Measurements from ENCODE around the gene ACTR1B. TPM values are rescaled to one million over a fixed set of nuclear protein-coding genes. Genes with fewer than 3 reads are reported as not detected.
A peak's percentile ranks its signal among the peaks of the same experiment; 100 is the strongest.

Gene ACTR1B
- total RNA-seq, 6 experiments from 2014 or later = 32.3 to 44.4 (median 35.1) TPM

DNA sequence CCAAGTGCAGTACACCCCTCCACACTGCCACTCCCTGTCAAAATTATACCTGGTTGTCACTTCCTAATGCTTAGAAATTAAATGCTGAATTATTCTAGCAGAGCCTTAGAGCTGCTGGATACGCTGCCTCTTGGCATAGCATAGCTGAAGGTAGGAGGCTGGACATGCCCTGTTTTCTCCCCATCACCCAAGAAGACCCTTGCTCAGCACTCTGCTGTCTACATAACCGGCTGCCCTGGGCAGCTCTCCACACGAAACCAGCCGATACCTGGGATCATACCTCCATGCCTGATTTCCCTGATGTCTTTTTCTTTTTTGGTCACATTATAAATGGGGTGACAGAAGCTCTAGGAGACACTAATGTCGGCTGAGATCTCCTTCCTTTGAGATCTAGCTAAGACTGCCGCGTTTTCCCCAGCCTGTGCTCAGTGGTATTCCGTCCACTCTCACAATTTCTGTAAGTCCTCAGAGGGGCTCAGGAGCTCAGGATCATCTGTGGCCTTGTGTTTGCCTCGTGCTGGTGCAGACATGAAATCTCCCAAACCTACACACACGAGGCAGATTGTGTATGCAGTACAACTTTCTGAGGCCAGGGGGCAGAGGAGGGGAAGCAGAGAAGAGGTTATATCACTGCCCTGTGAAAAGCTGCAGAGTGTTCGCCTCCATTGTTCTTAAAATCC, 36.1 kb upstream of the ACTR1B start:
- ATAC-seq (peak; percentile 71 to 81 (median 74)), DNase-seq (no peak)
- intact Hi-C loops (cut with DNase I) = loop anchor here in 1 of 2 donors (10.0 kb wide), 1 partner anchor 105 kb away; no protein-coding TSS in a partner anchor
- WGBS (ENCODE audit: insufficient coverage, low coverage, low lambda C conversion rate, missing lambda C conversion rate) = 50% methylated on average over 9 of the region's 11 CpGs
- H3K4me1 ChIP-seq = peaks cover 0 to 4% (median 0%) of the 10 kb centered on the region in 4 donors
- H3K36me3 ChIP-seq = no peaks in the 10 kb centered on the region
- no peak overlapping the region for H3K27ac ChIP-seq
- no peak overlapping the region for H3K4me3 ChIP-seq
- no peak for TF ChIP-seq POLR2A (IDR thresholded peaks at IDR 0.05)
- TF ChIP-seq, protein P1, sequence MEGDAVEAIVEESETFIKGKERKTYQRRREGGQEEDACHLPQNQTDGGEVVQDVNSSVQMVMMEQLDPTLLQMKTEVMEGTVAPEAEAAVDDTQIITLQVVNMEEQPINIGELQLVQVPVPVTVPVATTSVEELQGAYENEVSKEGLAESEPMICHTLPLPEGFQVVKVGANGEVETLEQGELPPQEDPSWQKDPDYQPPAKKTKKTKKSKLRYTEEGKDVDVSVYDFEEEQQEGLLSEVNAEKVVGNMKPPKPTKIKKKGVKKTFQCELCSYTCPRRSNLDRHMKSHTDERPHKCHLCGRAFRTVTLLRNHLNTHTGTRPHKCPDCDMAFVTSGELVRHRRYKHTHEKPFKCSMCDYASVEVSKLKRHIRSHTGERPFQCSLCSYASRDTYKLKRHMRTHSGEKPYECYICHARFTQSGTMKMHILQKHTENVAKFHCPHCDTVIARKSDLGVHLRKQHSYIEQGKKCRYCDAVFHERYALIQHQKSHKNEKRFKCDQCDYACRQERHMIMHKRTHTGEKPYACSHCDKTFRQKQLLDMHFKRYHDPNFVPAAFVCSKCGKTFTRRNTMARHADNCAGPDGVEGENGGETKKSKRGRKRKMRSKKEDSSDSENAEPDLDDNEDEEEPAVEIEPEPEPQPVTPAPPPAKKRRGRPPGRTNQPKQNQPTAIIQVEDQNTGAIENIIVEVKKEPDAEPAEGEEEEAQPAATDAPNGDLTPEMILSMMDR (IDR thresholded peaks at IDR 0.05) = peak; percentile 50 to 62 (median 52)
- no peaks in the 10 kb centered on the region for H3K9me3 ChIP-seq
- no peaks in the 10 kb centered on the region for H3K27me3 ChIP-seq

DNA sequence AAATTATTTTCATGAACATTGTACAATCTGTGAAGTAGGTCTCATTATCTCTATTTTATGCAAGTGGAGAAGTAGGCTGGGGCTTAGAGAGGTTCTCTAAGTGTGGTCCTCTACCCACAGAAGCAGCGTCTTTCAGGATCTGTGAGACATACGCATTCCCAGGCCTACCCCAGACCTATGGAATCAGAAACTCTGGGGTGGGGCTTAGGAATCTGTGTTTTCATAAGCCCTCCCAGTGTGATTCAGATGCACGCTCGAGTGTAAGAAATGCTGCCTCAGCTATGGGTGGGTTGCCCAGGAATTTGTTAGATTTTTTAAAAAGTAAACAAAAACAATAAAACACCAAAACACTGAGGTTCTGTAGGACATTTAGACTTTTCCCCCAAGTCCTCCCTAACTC, 34.7 kb upstream of the ACTR1B start:
- Histone ChIP-seq H3K27ac (no peak overlapping the region), H3K27me3 (no peaks in the 10 kb centered on the region), H3K4me3 (no peak overlapping the region), H3K36me3 (no peaks in the 10 kb centered on the region), H3K9me3 (no peaks in the 10 kb centered on the region), H3K4me1 (peaks cover 0 to 4% (median 0%) of the 10 kb centered on the region in 4 donors)
- intact Hi-C loops (cut with DNase I) = loop anchor here in 1 of 2 donors (10.0 kb wide), 1 partner anchor 104 kb away; no protein-coding TSS in a partner anchor
- DNase-seq (no peak), ATAC-seq (no peak)
- 91% methylated on average over 4 of the region's 4 CpGs for WGBS (ENCODE audit: insufficient coverage, low coverage, low lambda C conversion rate, missing lambda C conversion rate)
- TF ChIP-seq, protein P1 (IDR thresholded peaks at IDR 0.05) = no peak
- TF ChIP-seq POLR2A (IDR thresholded peaks at IDR 0.05) = no peak

DNA sequence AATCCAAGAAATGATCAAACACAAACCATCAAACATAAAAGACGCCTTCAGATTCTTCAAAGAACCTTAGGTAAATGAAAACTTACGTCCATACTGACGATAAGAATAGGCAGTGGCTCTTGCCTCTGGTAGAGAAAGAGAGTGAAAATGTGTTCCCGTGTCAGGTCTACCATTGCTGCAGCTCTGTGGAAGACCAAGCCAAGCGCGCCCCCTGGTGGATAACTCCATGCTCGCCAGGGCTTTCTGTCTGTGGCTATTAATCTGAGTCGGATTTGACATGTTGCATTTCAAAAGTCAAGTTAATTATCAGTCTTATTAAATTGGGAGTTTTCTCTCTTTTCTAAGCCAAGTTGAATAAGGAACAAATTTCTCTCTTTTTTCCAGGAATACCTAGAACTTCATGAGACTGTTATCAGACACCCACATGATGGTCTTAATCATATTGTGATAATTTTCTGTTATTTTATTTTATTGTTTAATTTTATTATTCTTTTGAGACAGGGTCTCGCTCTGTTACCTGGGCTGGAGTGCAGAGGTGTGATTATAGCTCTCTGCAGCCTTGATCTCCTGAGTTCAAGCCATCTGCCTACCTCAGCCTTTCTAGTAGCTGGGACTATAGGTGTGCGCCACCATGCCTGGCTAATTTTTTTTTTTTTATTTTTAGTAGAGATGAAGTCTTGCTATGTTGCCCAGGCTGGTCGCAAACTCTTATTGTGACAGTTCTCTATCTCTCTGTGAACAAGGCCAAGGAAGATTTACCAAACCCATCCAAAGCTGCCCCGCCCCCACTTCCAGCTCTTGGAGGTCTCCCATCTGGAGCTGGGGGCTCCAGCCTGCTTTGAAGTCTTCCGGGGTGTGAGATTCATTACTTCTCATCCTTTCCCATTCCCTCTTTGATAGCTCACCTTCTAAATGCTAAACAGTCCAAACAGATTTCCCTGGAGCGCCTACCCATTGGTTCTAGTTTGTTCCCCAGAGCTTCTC, 33.7 kb upstream of the ACTR1B start:
- H3K4me1 ChIP-seq = peaks cover 0 to 4% (median 0%) of the 10 kb centered on the region in 4 donors
- DNase-seq = peak; percentile 88 to 90 (median 88)
- WGBS (ENCODE audit: insufficient coverage, low coverage, low lambda C conversion rate, missing lambda C conversion rate) = 25% methylated on average over 14 of the region's 14 CpGs
- peak; percentile 99 to 100 (median 99) for ATAC-seq
- H3K9me3 ChIP-seq = no peaks in the 10 kb centered on the region
- no peak for TF ChIP-seq POLR2A (IDR thresholded peaks at IDR 0.05)
- TF ChIP-seq, protein P1 (IDR thresholded peaks at IDR 0.05) = peak; percentile 96 to 97 (median 96)
- H3K36me3 ChIP-seq = no peaks in the 10 kb centered on the region
- no peaks in the 10 kb centered on the region for H3K27me3 ChIP-seq
- no peak overlapping the region for H3K27ac ChIP-seq
- intact Hi-C loops (cut with DNase I) = loop anchor here in 1 of 2 donors (10.0 kb wide), 1 partner anchor 103 kb away; no protein-coding TSS in a partner anchor
- no peak overlapping the region for H3K4me3 ChIP-seq

DNA sequence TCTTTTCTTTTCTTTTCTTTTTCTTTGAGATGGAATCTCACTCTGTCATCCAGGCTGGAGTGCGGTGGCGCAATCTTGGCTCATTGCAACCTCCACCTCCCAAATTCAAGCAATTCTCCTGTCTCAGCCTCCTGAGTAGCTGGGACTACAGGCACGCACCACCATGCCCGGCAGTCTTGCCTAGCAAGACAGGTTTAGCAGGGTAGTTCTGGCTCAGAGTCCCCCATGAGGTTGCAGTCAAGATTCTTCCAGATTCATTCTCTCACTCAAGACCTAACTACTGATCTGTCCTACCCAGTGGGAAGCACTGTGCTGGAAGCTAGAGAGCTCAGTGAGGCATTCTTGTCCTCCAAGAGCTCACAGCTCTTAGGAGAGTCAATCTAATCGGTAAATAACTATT, 31.9 kb upstream of the ACTR1B start:
- TF ChIP-seq POLR2A (IDR thresholded peaks at IDR 0.05) = no peak
- TF ChIP-seq, protein P1 (IDR thresholded peaks at IDR 0.05) = no peak
- Histone ChIP-seq H3K4me3 (no peak overlapping the region), H3K4me1 (peaks cover 0 to 4% (median 0%) of the 10 kb centered on the region in 4 donors), H3K27ac (no peak overlapping the region), H3K27me3 (no peaks in the 10 kb centered on the region), H3K9me3 (no peaks in the 10 kb centered on the region), H3K36me3 (no peaks in the 10 kb centered on the region)
- intact Hi-C loops (cut with DNase I) = loop anchor here in 1 of 2 donors (10.0 kb wide), 1 partner anchor 101 kb away; no protein-coding TSS in a partner anchor
- ATAC-seq = no peak
- DNase-seq = peak in 1 of 3 donors; percentile 18
- WGBS (ENCODE audit: insufficient coverage, low coverage, low lambda C conversion rate, missing lambda C conversion rate) = 99% methylated on average over 5 of the region's 5 CpGs

Measured in right lobe of liver (tissue), 6 donors.